Spleen (tissue), 11 donors: ENCODE measurements around the gene FLT4. TPM values are rescaled to one million over a fixed set of nuclear protein-coding genes. Genes with fewer than 3 reads are reported as not detected.
A peak's percentile ranks its signal among the peaks of the same experiment; 100 is the strongest.

Source experiments
- DNase-seq: peaks from one replicate; pipeline ENCODE4 v3.0.0-alpha.2; 2020
- H3K27ac ChIP-seq, 8 donors: fragments of 200-600 bp; sonication (generic) in 7 of 8; 1 replicate in 4 of 8; 2 replicates in 4 of 8; pipeline versions ENCODE4 v1.5.0 to v1.8.0; 2016 to 2021; ENCODE audit warnings: inconsistent platforms in 4 of 8, mild to moderate bottlenecking in 4 of 8, moderate library complexity in 1 of 8
- H3K27me3 ChIP-seq, 7 donors: fragments of 200-600 bp; sonication (generic) in 6 of 7; replicated peaks in 1 of 7; 1 replicate in 4 of 7; 2 replicates in 3 of 7; pipeline versions ENCODE4 v1.5.0 to v1.8.0; 2016 to 2021; ENCODE audit warnings: inconsistent platforms in 3 of 7, mild to moderate bottlenecking in 1 of 7
- H3K36me3 ChIP-seq, 6 donors: fragments of 200-600 bp; sonication (generic) in 5 of 6; 1 replicate in 4 of 6; 2 replicates in 2 of 6; pipeline versions ENCODE4 v1.5.0 to v1.8.0; 2016 to 2021; ENCODE audit warnings: inconsistent platforms in 2 of 6
- H3K4me1 ChIP-seq, 6 donors: fragments of 200-600 bp; sonication (generic) in 5 of 6; 1 replicate in 3 of 6; 2 replicates in 3 of 6; pipeline versions ENCODE4 v1.5.0 to v1.8.0; 2016 to 2021; ENCODE audit warnings: inconsistent platforms in 3 of 6
- H3K4me3 ChIP-seq, 8 donors: fragments of 200-600 bp; sonication (generic) in 7 of 8; 1 replicate in 4 of 8; 2 replicates in 4 of 8; pipeline versions ENCODE4 v1.5.0 to v1.8.0; 2016 to 2021; ENCODE audit warnings: inconsistent platforms in 4 of 8, mild to moderate bottlenecking in 4 of 8, moderate library complexity in 2 of 8
- H3K9me3 ChIP-seq, 8 donors: fragments of 200-600 bp; sonication (generic) in 7 of 8; 1 replicate in 4 of 8; 2 replicates in 4 of 8; pipeline versions ENCODE4 v1.5.0 to v1.8.0; 2016 to 2021; ENCODE audit warnings: inconsistent platforms in 4 of 8
- POLR2A ChIP-seq, 3 donors: fragments of 450-650 bp; IDR thresholded peaks; one replicate each; pipeline ENCODE4 v1.5.1; 2017; ENCODE audit warnings: antibody characterized with exemption in 3 of 3, mild to moderate bottlenecking in 1 of 3
- POLR2AphosphoS5 ChIP-seq, 3 donors: sonication (generic); formaldehyde crosslinking; IDR thresholded peaks; one replicate each; pipeline ENCODE4 v1.5.1; 2017; ENCODE audit warnings: antibody characterized with exemption in 3 of 3
- WGBS, 5 donors: extraction: QIAGEN DNeasy Blood & Tissue Kit in 3 of 5; methylation state at CpG; one replicate each; pipeline versions ENCODE4 v1.1.5 to v1.1.7; 2013 to 2018; 5-methylcytosine and 5-hydroxymethylcytosine counted together
- intact Hi-C: fragments of 100-400 bp; cut with DNase I; formaldehyde crosslinking; loops from one replicate; pipeline ENCODE4 v1.15.0; 2023; ENCODE audit warnings: low total_unique reads
- polyA plus RNA-seq, 3 donors: library from polyadenylated mRNA; stranded (reverse); fragments of 200-250 nt; gene quantifications; one replicate each; pipeline ENCODE4 v1.2.1, GENCODE V29; 2013
- total RNA-seq, 7 donors: library from RNA; depleted of rRNA in 3 of 7; stranded (reverse); fragments of >200 nt in 3 of 7; fragmentation: NEBNext Ultra II Directional in 4 of 7; extraction: Animal tissue kit (Norgen Biotek cat#: 25700) in 4 of 7; gene quantifications; one replicate each; pipeline versions ENCODE4 v1.1.0 to v1.2.1, GENCODE V29; 2016 to 2021
- TF ChIP-seq, protein P1 (sequence below), 11 experiments: fragments of 200-600 bp in 7 of 11; fragments of 450-650 bp in 4 of 11; sonication (generic) in 4 of 11; IDR thresholded peaks in 8 of 11; conservative IDR thresholded peaks in 3 of 11; 1 replicate in 7 of 11; 2 replicates in 4 of 11; pipeline versions ENCODE4 v1.4.0 to v1.8.0; 2016 to 2021; ENCODE audit warnings: antibody characterized with exemption in 11 of 11, inconsistent platforms in 4 of 11, mild to moderate bottlenecking in 1 of 11
- donor health status: healthy with polysubstance abuse.
- donor health status: DM: no; HTN: no; CAD: no; lungs with moderate emphysema.
- donor health status: DM: no; HTN: no; CAD: no.
- donor health status: Bipolar disorder and iron deficiency.
- donor health status: healthy.
- donor health status: DM: no; HTN: no; CAD: no.
- donor health status: DM: yes; HTN: yes; CAD: no.

Gene FLT4
- total and polyA plus RNA-seq, 10 donors: 3.5 to 61.4 (median 34.8) TPM

- TF ChIP-seq POLR2A (IDR thresholded peaks at IDR 0.05): no peak
- TF ChIP-seq, protein P1, sequence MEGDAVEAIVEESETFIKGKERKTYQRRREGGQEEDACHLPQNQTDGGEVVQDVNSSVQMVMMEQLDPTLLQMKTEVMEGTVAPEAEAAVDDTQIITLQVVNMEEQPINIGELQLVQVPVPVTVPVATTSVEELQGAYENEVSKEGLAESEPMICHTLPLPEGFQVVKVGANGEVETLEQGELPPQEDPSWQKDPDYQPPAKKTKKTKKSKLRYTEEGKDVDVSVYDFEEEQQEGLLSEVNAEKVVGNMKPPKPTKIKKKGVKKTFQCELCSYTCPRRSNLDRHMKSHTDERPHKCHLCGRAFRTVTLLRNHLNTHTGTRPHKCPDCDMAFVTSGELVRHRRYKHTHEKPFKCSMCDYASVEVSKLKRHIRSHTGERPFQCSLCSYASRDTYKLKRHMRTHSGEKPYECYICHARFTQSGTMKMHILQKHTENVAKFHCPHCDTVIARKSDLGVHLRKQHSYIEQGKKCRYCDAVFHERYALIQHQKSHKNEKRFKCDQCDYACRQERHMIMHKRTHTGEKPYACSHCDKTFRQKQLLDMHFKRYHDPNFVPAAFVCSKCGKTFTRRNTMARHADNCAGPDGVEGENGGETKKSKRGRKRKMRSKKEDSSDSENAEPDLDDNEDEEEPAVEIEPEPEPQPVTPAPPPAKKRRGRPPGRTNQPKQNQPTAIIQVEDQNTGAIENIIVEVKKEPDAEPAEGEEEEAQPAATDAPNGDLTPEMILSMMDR (IDR thresholded peaks at IDR 0.05 in 8 of 11, conservative IDR thresholded peaks at IDR 0.05 in 3 of 11): peak; percentile 17 to 78 (median 64)
- 55 to 63% (median 57%) methylated on average over 11 of the region's 11 CpGs for WGBS, 5 donors
- peaks cover 0 to 7% (median 0%) of the 10 kb centered on the region in 6 donors for H3K4me1 ChIP-seq
- no peak overlapping the region for H3K4me3 ChIP-seq
- peaks cover 0 to 6% (median 0%) of the 10 kb centered on the region in 7 donors for H3K27me3 ChIP-seq
- H3K36me3 ChIP-seq: peaks cover 0 to 20% (median 0%) of the 10 kb centered on the region in 6 donors
- intact Hi-C loops: no loop called here
- no peaks in the 10 kb centered on the region for H3K9me3 ChIP-seq
- DNase-seq: peak; percentile 72
- no peak overlapping the region for H3K27ac ChIP-seq
Observed at GRCh38 chr5:180605554-180606214, 43.7 kb downstream of the FLT4 start.

- intact Hi-C loops: no loop called here
- WGBS, 5 donors: 59 to 75% (median 69%) methylated on average over 13 of the region's 13 CpGs
- Histone ChIP-seq H3K4me1 (peaks cover 0 to 7% (median 0%) of the 10 kb centered on the region in 6 donors), H3K36me3 (peaks cover 0 to 9% (median 0%) of the 10 kb centered on the region in 6 donors), H3K27me3 (peaks cover 0 to 2% (median 0%) of the 10 kb centered on the region in 7 donors), H3K4me3 (no peak overlapping the region), H3K9me3 (no peaks in the 10 kb centered on the region), H3K27ac (no peak overlapping the region)
- TF ChIP-seq POLR2A (IDR thresholded peaks at IDR 0.05): no peak
- peak in 2 of 3 donors; percentile 18 to 44 for TF ChIP-seq POLR2AphosphoS5 (IDR thresholded peaks at IDR 0.05)
- DNase-seq: peak; percentile 70
Observed at GRCh38 chr5:180604271-180604670, 45.1 kb downstream of the FLT4 start.

- intact Hi-C loops: no loop called here
- Histone ChIP-seq H3K27ac (peak overlapping the region in 2 of 8 donors; percentile 8 to 33), H3K9me3 (no peaks in the 10 kb centered on the region), H3K4me3 (no peak overlapping the region), H3K36me3 (no peaks in the 10 kb centered on the region), H3K27me3 (no peaks in the 10 kb centered on the region), H3K4me1 (peaks cover 0 to 7% (median 0%) of the 10 kb centered on the region in 6 donors)
- peak; percentile 69 for DNase-seq
- no peak for TF ChIP-seq POLR2A (IDR thresholded peaks at IDR 0.05)
- no peak for TF ChIP-seq POLR2AphosphoS5 (IDR thresholded peaks at IDR 0.05)
- TF ChIP-seq, protein P1 (IDR thresholded peaks at IDR 0.05 in 8 of 11, conservative IDR thresholded peaks at IDR 0.05 in 3 of 11): no peak
- 87 to 91% (median 90%) methylated on average over 5 to 19 of the region's 19 CpGs for WGBS, 5 donors
Observed at GRCh38 chr5:180603076-180603594, 46.3 kb downstream of the FLT4 start.

- Histone ChIP-seq H3K27me3 (no peaks in the 10 kb centered on the region), H3K27ac (peak overlapping the region in 1 of 8 donors; percentile 8), H3K4me1 (peaks cover 0 to 7% (median 0%) of the 10 kb centered on the region in 6 donors), H3K9me3 (no peaks in the 10 kb centered on the region), H3K36me3 (no peaks in the 10 kb centered on the region), H3K4me3 (no peak overlapping the region)
- TF ChIP-seq, protein P1 (IDR thresholded peaks at IDR 0.05 in 8 of 11, conservative IDR thresholded peaks at IDR 0.05 in 3 of 11): no peak
- TF ChIP-seq POLR2AphosphoS5 (IDR thresholded peaks at IDR 0.05): peak in 2 of 3 donors; percentile 15 to 49
- DNase-seq: no peak
- WGBS, 5 donors: 66 to 77% (median 76%) methylated on average over 10 to 15 of the region's 15 CpGs
- intact Hi-C loops: no loop called here
Observed at GRCh38 chr5:180602481-180603075, 46.8 kb downstream of the FLT4 start.
